H1 (cell line): ENCODE data around the gene KCNK7.

ENCODE experiments used
- BCL11A ChIP-seq, 2 experiments: IDR thresholded peaks; one replicate each; pipeline ENCODE4 v1.6.1; 2011; ENCODE audit warnings: low read depth in 2 of 2, low read length in 2 of 2, mild to moderate bottlenecking in 2 of 2
- CBX8 ChIP-seq: fragments of 300-800, 300-1000 bp; sonication (generic); IDR thresholded peaks from 2 replicates; pipeline ENCODE4 v1.7.1; 2016; ENCODE audit warnings: low read depth, low read length, borderline replicate concordance
- EP300 ChIP-seq, 2 experiments: IDR thresholded peaks; 1 replicate in 1 of 2; 2 replicates in 1 of 2; pipeline ENCODE4 v1.6.1; 2011 to 2012; ENCODE audit warnings: low read depth in 2 of 2, low read length in 2 of 2, mild to moderate bottlenecking in 2 of 2, borderline replicate concordance in 1 of 2, inconsistent platforms in 1 of 2, moderate library complexity in 1 of 2
- JUND ChIP-seq: IDR thresholded peaks from 2 replicates; pipeline ENCODE4 v1.6.1; 2011; ENCODE audit warnings: mild to moderate bottlenecking, improper control_type of control experiment, low read length
- POLR2AphosphoS5 ChIP-seq: IDR thresholded peaks from 2 replicates; pipeline ENCODE4 v1.6.1; 2011; ENCODE audit warnings: low read depth, low read length
- TCF12 ChIP-seq: IDR thresholded peaks from 2 replicates; pipeline ENCODE4 v1.6.1; 2011; ENCODE audit warnings: low read depth, mild to moderate bottlenecking, low read length
- YY1 ChIP-seq: IDR thresholded peaks from 2 replicates; pipeline ENCODE4 v1.6.1; 2011; ENCODE audit warnings: low read depth, mild to moderate bottlenecking, low read length
- TF ChIP-seq, protein P1 (sequence below): IDR thresholded peaks from 2 replicates; pipeline ENCODE4 v1.6.1; 2012; ENCODE audit warnings: inconsistent platforms
- TF ChIP-seq, protein P2 (sequence below), 3 experiments: IDR thresholded peaks; 1 replicate in 2 of 3; 2 replicates in 1 of 3; pipeline versions ENCODE4 v1.5.1 to v1.6.1; 2011; ENCODE audit warnings: low read length in 3 of 3, mild to moderate bottlenecking in 3 of 3, inconsistent platforms in 2 of 3, low read depth in 1 of 3, moderate library complexity in 1 of 3; ENCODE audit not compliant: insufficient read depth in 1 of 3; ENCODE audit errors: control extremely low read depth in 1 of 3

DNA sequence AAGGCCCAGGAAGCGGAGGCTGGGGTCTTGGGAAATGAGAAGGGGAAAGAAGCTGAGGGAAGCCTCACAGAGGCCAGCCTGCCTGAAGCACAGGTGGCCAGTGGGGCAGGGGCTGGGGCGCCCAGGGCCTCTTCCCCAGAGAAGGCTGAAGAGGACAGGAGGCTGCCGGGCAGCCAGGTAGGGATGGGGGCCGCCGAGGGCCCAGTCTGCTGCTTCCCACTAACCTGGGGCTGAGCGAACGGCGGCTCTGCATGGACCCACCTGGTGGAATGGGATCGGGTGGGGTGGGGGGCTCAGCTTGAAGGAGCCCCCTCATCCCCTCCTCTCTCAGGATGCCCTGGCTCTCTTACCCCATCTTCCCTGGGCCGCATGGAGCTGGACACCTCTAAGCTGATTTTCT lies 12.0 kb downstream of the KCNK7 start:
- TF ChIP-seq, protein P1, sequence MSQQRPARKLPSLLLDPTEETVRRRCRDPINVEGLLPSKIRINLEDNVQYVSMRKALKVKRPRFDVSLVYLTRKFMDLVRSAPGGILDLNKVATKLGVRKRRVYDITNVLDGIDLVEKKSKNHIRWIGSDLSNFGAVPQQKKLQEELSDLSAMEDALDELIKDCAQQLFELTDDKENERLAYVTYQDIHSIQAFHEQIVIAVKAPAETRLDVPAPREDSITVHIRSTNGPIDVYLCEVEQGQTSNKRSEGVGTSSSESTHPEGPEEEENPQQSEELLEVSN: no peak
- TF ChIP-seq POLR2AphosphoS5: no peak
- TF ChIP-seq, protein P2, sequence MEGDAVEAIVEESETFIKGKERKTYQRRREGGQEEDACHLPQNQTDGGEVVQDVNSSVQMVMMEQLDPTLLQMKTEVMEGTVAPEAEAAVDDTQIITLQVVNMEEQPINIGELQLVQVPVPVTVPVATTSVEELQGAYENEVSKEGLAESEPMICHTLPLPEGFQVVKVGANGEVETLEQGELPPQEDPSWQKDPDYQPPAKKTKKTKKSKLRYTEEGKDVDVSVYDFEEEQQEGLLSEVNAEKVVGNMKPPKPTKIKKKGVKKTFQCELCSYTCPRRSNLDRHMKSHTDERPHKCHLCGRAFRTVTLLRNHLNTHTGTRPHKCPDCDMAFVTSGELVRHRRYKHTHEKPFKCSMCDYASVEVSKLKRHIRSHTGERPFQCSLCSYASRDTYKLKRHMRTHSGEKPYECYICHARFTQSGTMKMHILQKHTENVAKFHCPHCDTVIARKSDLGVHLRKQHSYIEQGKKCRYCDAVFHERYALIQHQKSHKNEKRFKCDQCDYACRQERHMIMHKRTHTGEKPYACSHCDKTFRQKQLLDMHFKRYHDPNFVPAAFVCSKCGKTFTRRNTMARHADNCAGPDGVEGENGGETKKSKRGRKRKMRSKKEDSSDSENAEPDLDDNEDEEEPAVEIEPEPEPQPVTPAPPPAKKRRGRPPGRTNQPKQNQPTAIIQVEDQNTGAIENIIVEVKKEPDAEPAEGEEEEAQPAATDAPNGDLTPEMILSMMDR (IDR thresholded peaks at IDR 0.05; ENCODE audit: control extremely low read depth in 1 of 3, insufficient read depth in 1 of 3, low read depth in 1 of 3, low read length in 3 of 3): no peak
- TF ChIP-seq TCF12: no peak
- TF ChIP-seq CBX8: no peak
- TF ChIP-seq YY1: no peak
- TF ChIP-seq BCL11A (IDR thresholded peaks at IDR 0.05; ENCODE audit: low read depth in 2 of 2, low read length in 2 of 2): no peak
- TF ChIP-seq JUND: no peak
- no peak for TF ChIP-seq EP300 (IDR thresholded peaks at IDR 0.05; ENCODE audit: borderline replicate concordance in 1 of 2, low read depth in 2 of 2, low read length in 2 of 2)
